Left renal pelvis (tissue), 4 donors: ENCODE measurements around the gene SBF2. TPM values are rescaled to one million over a fixed set of nuclear protein-coding genes. Genes with fewer than 3 reads are reported as not detected.
A peak's percentile ranks its signal among the peaks of the same experiment; 100 is the strongest.
"Not testable (repeated sequence)": the region's sequence is repeated elsewhere in the genome, so short reads cannot be mapped to it uniquely, and the experiment has no call there.

Experiments
- DNase-seq, 4 donors: peaks; one replicate each; pipeline ENCODE4 v3.0.0-alpha.2; 2013; ENCODE audit warnings: low read depth in 4 of 4, low spot score in 3 of 4
- polyA plus RNA-seq, 4 donors: library from polyadenylated mRNA; unstranded; fragments of 120-200 nt; gene quantifications; one replicate each; pipeline ENCODE4 v1.2.1, GENCODE V29; 2013; ENCODE audit not compliant: insufficient read length in 4 of 4

SBF2 gene
- polyA plus RNA-seq, 4 donors = 43.2 to 51.3 (median 49.2) TPM

DNA sequence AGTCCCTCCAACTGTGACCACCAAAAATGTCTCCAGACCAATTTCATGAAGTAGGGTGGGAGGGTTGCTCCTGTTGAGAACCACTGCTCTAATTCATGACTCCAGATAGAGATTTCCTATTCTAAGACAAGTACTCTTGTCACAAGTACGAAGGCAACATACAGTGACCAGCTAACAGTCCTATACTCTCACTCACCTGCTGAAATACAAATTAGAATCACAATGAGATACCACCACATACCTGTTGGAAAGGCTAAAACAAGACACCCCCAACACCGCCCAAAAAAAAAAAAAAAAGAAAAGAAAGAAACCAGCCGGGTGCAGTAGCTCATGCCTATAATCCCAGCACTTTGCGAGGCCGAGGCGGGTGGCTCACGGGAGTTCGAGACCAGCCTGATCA, 319.6 kb downstream of the SBF2 start:
- no peak for DNase-seq

DNA sequence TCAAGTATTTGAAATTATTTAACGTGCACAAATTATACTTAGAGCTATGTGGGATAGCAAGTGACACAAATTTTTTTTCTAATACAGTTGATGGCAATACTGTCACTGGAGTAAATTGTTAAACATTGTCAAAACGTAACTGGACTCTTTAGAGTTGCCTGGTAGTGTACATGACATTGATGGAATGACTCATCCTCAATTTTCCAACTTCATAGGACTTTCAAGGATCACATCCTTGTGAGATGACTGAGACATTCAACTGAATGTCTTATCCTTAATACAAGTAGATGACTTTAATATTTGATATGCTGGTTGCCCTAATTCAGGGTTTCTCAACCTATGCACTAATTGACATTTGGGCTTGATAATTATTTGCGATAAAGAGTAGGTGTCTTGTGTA, 320.1 kb downstream of the SBF2 start:
- DNase-seq = no peak

DNA sequence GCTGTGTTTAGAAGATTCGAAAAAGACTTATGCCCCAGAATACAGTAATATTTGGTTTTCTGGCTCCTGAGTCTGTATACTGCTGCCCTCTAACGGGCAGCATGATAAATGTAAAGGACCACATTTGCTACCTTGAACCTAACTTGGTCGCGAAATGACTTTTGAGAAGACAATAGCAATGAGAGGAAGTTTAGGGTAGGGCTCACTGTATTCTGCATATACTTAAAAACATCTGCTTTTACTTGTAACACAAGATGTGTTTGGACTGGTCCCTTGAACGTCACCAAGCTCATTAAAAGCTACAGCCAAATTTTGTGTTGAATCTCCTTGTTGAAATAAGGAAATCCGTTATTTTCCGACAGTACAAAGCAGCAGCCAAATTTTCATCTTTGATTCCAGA, 321.0 kb downstream of the SBF2 start:
- peak; percentile 16 to 38 (median 28) for DNase-seq

GRCh38 chr11:9971894-9972293, 322.1 kb downstream of the SBF2 start:
- no peak for DNase-seq

- DNase-seq = no peak
Observed at GRCh38 chr11:9969068-9969467, 325.0 kb downstream of the SBF2 start.

DNA sequence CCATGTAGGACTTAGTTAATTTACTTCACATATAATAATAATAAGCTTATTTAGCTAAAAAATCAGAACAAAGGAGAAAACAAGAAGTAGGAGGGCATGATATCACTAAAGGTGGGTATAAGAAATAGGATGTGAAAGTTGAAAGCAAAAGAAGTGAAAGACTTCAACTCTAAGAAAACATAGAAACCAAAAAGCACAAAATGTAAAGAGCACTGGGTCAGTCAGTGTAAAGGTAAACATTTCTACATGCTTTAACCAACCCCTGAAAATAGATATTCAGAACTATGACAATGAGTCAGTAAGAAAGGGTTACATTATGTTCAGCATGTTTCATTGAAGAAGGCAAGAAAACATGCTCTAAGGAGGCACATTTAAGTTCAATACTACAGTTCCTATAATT, 331.3 kb downstream of the SBF2 start:
- DNase-seq = no peak

- no peak for DNase-seq
Observed at GRCh38 chr11:9957072-9957471, 336.9 kb downstream of the SBF2 start.

GRCh38 chr11:9956483-9956882, 337.5 kb downstream of the SBF2 start:
- no peak for DNase-seq

- DNase-seq = no peak
Observed at GRCh38 chr11:9955391-9955790, 338.6 kb downstream of the SBF2 start.

GRCh38 chr11:9953994-9954626, 339.9 kb downstream of the SBF2 start:
- no peak for DNase-seq

DNA sequence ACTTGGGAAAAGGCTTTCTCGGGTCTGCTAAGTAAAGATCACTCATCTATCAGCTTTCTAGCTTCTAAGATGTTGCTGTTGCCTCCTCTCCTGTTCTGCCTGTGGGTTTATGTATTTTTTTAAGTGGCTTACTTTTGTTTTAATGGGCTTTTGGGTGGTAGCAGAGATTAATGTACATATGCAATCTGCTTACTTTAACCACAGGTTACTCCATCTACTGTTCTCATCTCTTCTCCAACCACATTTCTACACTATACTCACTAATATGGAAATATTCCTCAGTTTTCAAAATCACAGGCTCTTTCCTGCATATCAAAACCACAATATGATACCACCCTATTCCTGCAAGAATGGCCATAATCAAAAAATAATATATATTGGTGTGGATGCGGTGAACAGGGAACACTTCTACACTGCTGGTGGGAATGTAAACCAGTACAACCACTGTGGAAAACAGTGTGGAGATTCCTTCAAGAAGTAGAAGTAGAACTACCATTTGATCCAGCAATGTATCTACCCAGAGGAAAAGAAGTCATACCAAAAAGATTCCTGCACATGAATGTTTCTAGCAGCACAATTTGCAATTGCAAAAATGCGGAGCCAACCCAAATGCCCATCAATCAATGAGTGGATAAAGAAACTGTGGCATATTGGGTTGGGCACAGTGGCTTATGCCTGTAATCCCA, 341.4 kb downstream of the SBF2 start:
- no peak for DNase-seq

DNA sequence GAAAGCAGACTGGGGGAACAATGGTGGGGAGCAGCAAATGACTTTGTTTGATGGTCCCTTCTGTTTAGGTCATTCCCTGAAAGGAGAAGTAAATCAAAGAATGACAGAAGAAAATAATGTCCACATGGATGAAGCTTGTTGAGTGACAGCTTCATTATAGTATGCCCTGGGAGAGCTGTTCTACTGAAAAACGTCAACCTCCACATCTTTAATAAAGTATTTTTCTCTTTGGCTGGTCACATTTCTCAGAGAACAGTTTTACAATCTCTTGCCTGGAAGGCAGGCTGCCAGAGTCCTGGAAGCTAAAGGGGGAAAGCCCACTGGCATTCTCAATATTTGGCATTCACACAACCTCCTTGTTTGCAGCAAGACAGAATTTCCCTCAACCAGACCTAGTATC, 342.2 kb downstream of the SBF2 start:
- no peak for DNase-seq

- DNase-seq = no peak
Observed at GRCh38 chr11:9950462-9950861, 343.6 kb downstream of the SBF2 start.

DNA sequence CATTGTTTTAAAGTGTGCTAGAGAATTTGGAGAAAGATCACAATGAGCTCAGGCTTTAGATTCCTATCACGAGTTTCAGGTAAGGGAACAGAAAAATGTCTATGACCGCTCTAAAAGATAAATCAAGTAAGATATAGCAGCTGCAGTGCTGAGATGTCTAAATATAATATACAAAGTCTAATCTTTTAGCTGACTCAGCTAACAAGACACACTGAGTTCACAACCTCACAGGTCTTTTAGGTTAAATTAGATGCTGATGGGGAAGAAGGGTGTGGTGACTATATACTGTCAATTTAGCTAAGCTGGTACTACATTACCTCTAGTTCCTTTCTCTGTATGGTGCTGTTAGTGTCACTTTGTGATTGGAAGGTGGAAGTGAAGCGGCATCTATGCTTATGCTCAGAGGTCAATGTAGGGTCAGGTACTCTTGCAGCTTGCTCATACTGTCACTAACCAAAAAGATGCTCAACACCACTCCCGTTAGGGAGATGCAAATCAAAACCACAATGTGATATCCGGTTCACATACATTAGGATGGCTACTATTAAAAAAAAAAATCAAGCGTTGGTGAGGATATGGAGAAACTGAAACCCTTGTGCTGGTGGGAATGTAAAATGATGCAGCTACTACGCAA, 346.7 kb downstream of the SBF2 start:
- DNase-seq = no peak

- not testable (repeated sequence) for DNase-seq
Observed at GRCh38 chr11:9945680-9946079, 348.3 kb downstream of the SBF2 start.

DNA sequence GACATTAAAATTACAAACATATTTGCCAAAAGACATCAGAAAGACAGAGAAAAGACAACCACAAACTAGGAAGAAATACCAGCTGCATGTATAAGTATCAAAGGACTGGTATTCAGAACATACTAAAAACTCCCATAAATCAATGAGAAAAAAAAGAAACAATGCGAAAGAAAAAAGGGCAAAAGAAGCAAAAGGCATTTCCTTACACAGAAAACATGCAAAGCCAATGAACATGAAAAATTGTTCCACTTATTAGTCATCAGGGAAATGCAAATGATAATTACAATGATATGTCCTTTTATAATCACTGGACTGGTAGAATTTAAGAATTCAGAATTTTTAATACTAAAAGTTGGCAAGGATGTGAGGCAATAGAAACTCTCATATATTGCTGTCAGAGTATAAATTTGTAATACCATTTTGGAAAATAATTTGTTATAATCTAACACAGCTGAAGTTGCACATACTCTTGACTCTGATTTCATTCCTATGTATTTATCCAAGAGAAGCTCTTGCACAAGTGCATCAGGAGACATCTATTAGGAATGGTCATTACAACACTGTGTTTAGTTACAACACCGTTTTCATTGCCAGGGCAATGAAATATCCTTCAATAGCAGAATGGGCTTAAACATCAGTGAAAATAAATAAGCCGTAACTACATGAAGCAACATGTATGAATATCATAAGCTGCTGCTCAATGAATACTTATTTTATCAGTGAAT, 350.5 kb downstream of the SBF2 start:
- DNase-seq = no peak

DNA sequence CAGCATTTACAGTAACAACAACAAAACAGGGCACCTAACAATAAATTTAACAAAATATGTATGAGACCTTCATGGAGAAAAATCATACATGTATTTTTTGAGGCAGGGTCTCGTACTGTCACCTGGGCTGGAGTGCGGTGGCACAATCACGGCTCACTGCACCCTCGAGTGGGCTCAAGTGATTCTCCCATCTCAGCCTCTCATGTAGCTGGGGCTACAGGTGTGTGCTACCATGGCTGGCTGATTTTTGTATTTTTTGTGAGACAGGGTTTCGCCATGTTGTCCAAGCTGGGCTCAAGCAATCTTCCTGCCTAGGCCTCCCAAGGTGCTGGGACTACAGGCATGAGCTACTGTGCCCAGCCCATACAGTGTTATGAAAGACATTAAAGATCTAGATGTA, 352.0 kb downstream of the SBF2 start:
- no peak for DNase-seq

DNA sequence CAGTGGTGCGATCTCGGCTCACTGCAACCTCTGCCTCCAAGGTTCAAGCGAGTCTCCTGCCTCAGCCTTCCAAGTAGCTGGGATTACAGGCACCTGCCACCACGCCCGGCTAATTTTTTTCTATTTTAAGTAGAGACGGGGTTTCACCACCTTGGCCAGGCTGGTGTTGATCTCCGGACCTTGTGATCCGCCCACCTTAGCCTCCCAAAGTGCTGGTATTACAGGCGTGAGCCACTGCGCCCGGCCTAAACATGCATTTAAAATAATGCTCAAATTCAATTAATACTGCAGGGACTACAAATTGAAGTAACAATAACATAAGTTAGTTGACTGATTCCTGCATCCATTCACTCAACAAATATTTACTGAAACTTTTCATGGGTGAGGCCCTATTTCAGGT, 354.9 kb downstream of the SBF2 start:
- not testable (repeated sequence) for DNase-seq

DNA sequence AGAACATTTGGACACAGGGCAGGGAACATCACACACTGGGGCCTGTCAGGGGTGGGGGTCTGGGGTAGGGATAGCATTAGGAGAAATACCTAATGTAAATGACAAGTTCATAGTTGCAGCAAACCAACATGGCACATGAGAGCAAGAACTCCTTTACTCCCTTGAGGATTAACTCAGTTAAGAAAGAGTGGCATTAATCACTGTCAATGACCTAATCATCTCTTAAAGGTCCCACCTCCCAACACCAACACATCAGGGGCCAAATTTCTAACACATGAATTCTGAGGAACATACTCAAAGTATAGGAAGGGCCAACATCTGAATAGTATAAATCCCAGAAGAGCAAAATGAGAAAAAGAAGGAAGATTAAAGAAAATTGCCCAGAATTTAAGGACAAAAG, 357.3 kb downstream of the SBF2 start:
- no peak for DNase-seq

- not testable (repeated sequence) for DNase-seq
Observed at GRCh38 chr11:9932843-9933242, 361.2 kb downstream of the SBF2 start.

DNA sequence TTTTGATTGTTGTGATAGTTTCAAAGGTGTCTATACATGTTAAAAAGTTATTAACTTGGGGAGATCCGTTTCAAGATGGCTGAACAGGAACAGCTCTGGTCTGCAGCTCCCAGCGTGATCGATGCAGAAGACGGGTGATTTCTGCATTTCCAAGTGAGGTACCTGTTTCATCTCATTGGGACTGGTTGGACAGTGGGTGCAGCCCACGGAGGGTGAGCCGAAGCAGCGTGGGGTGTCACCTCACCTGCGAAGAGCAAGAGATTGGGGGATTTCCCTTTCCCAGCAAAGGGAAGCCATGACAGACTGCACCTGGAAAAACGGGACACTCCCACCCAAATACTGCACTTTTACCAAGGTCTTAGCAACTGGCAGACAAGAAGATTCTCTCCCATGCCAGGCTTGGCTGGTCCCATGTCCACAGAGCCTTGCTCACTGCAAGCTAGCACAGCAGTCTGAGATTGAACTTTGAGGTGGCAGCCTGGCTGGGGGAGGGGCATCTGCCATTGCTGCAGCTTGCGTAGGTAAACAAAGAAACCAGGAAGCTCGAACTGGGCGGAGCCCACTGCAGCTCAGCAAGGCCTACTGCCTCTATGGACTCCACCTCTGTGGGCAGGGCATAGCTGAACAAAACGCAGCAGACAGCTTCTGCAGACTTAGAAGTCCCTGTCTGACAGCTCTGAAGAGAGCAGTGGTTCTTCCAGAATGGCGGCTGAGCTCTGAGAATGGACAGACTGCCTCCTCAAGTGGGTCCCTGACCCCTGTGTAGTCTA, 363.3 kb downstream of the SBF2 start:
- DNase-seq = not testable (repeated sequence)
